Measurements from ENCODE around the gene ARSA.

The ARSA gene

GRCh38 chr22:50599816-50600455 lies 28.0 kb downstream of the ARSA start (continued):
- TF ChIP-seq ZNF280C (tag by site-specific recombination; IDR thresholded peaks at IDR 0.05) (no peak), REPIN1 (tag by site-specific recombination; IDR thresholded peaks at IDR 0.05; ENCODE audit: low read depth) (no peak), ZNF629 (tag by site-specific recombination; IDR thresholded peaks at IDR 0.05) (no peak), ZNF704 (tag by site-specific recombination; IDR thresholded peaks at IDR 0.05) (no peak), ZNF19 (tag by site-specific recombination; IDR thresholded peaks at IDR 0.05; ENCODE audit: low read depth) (no peak), ZNF2 (tag by site-specific recombination; IDR thresholded peaks at IDR 0.05) (0 out of 2 replicates have a peak, but pooled peaks have one; percentile 32), ZBTB10 (tag by site-specific recombination; IDR thresholded peaks at IDR 0.05) (no peak), ZNF133 (tag by site-specific recombination; IDR thresholded peaks at IDR 0.05) (no peak), PRDM10 (tag by site-specific recombination; IDR thresholded peaks at IDR 0.05) (no peak), ZBTB21 (tag by site-specific recombination; IDR thresholded peaks at IDR 0.05) (no peak), ZNF221 (tag by site-specific recombination; IDR thresholded peaks at IDR 0.05; ENCODE audit: borderline replicate concordance) (no peak), ZNF518A (tag by site-specific recombination; conservative IDR thresholded peaks at IDR 0.05; ENCODE audit: low read depth) (no peak)
